HepG2 (cell line): Measurements from ENCODE around the gene CAPRIN1. TPM values are rescaled to one million over a fixed set of nuclear protein-coding genes. Genes with fewer than 3 reads are reported as not detected.

ENCODE experiments used
- ATAC-seq: fragments of 200-7000 bp; cut with Tn5 transposase; 3 replicates; pipeline ENCODE4 v1.9.1; 2020; ENCODE audit warnings: mild to moderate bottlenecking, moderate library complexity
- BruUV-seq: library from RNA; stranded (reverse); fragments of 400-500 nt; replicated peaks from 2 replicates; lab custom pipeline; 2021; lab: Mats Ljungman, UMichigan
- CTCF ChIA-PET: fragments of 300-600 bp; formaldehyde crosslinking; extraction: SDS; loops from one replicate; lab custom pipeline; 2021; ENCODE audit warnings: low total read pairs, inconsistent platforms, low intra/inter-chr PET ratio; lab: Yijun Ruan, JAX
- POLR2A ChIA-PET: fragments of 350-600 bp; sonication (Branson Sonifier 250); formaldehyde crosslinking; loops from one replicate; lab custom pipeline; 2020; ENCODE audit warnings: antibody characterized with exemption, inconsistent platforms; lab: Yijun Ruan, JAX
- DNase-seq: peaks from one replicate; pipeline ENCODE4 v3.0.0-alpha.2; 2015; ENCODE audit warnings: low spot score
- FAIRE-seq: peaks from 3 replicates; lab custom pipeline; 2011; peaks lifted over from hg19 to GRCh38; lab: Jason Lieb, UNC
- H2AFZ ChIP-seq: one replicate; pipeline ENCODE4 v1.6.1; 2011; ENCODE audit warnings: low read length, inconsistent platforms
- H3K27ac ChIP-seq: fragments of 300-600 bp; 3 replicates; pipeline ENCODE4 v1.8.0; 2011; ENCODE audit warnings: mixed run types, mild to moderate bottlenecking, mixed read lengths, low read length, inconsistent platforms; ENCODE audit not compliant: insufficient read depth; ENCODE audit errors: extremely low read length
- H3K27me3 ChIP-seq, 2 experiments: fragments of 200-600 bp in 1 of 2; 2 replicates in 1 of 2; 3 replicates in 1 of 2; pipeline versions ENCODE4 v1.6.0 to v1.8.0; 2011; ENCODE audit warnings: low read length in 2 of 2, mild to moderate bottlenecking in 2 of 2, moderate library complexity in 2 of 2, inconsistent platforms in 1 of 2; ENCODE audit not compliant: insufficient read depth in 2 of 2, control insufficient read depth in 1 of 2
- H3K36me3 ChIP-seq, 2 experiments: fragments of 200-600 bp in 1 of 2; replicated peaks in 1 of 2; 2 replicates in 1 of 2; 3 replicates in 1 of 2; pipeline versions ENCODE4 v1.5.1 to v1.8.0; 2011; ENCODE audit warnings: low read length in 2 of 2, inconsistent platforms in 1 of 2; ENCODE audit not compliant: insufficient read depth in 2 of 2, control insufficient read depth in 1 of 2
- H3K4me1 ChIP-seq: 2 replicates; pipeline ENCODE4 v1.5.1; 2012; ENCODE audit warnings: low read length, inconsistent platforms; ENCODE audit not compliant: insufficient read depth
- H3K4me2 ChIP-seq: 2 replicates; pipeline ENCODE4 v1.6.0; 2011; ENCODE audit warnings: low read depth, low read length, inconsistent platforms
- H3K4me3 ChIP-seq, 3 experiments: fragments of 200-600 bp in 1 of 3; sonication (generic), shearing (Covaris generic) in 1 of 3; replicated peaks in 1 of 3; 2 replicates each; pipeline ENCODE4 v1.5.1; 2011 to 2016; ENCODE audit warnings: low read length in 3 of 3, inconsistent platforms in 2 of 3, low read depth in 2 of 3, mild to moderate bottlenecking in 2 of 3, control low read depth in 1 of 3, mixed read lengths in 1 of 3; ENCODE audit not compliant: insufficient read depth in 1 of 3
- H3K79me2 ChIP-seq: one replicate; pipeline ENCODE4 v1.6.1; 2011; ENCODE audit warnings: low read length, inconsistent platforms; ENCODE audit not compliant: insufficient read depth
- H3K9ac ChIP-seq: 2 replicates; pipeline ENCODE4 v1.6.0; 2011; ENCODE audit warnings: mild to moderate bottlenecking, low read depth, low read length, inconsistent platforms; ENCODE audit not compliant: insufficient read depth
- H3K9me3 ChIP-seq: 2 replicates; pipeline ENCODE4 v1.5.1; 2012; ENCODE audit warnings: mild to moderate bottlenecking, low read length
- H4K20me1 ChIP-seq: 2 replicates; pipeline ENCODE4 v1.6.0; 2011; ENCODE audit warnings: inconsistent platforms, mild to moderate bottlenecking, low read length, moderate library complexity; ENCODE audit not compliant: insufficient read depth
- ADNP ChIP-seq: sonication (generic); formaldehyde crosslinking; IDR thresholded peaks from 2 replicates; pipeline ENCODE4 v1.4.0; 2020; ENCODE audit warnings: missing genetic modification reagents
- CCDC6 ChIP-seq: sonication (generic); formaldehyde crosslinking; IDR thresholded peaks from 2 replicates; pipeline ENCODE4 v1.8.1; 2022; ENCODE audit warnings: mild to moderate bottlenecking, missing genetic modification reagents, moderate library complexity
- FOXA3 ChIP-seq: IDR thresholded peaks from 2 replicates; pipeline ENCODE4 v1.6.1; 2016; ENCODE audit warnings: missing genetic modification reagents, missing compliant biosample characterization
- HNRNPH1 ChIP-seq: fragments of 200-400 bp; formaldehyde crosslinking; optimal IDR thresholded peaks from 2 replicates; pipeline ENCODE3; 2017; ENCODE audit warnings: mild to moderate bottlenecking, low read depth, low read length
- JARID2 ChIP-seq: sonication (generic); formaldehyde crosslinking; IDR thresholded peaks from 2 replicates; pipeline ENCODE4 v1.8.1; 2023; ENCODE audit warnings: missing genetic modification reagents, inconsistent platforms; ENCODE audit not compliant: insufficient replicate concordance
- NFE2L2 ChIP-seq: fragments of 150-350 bp; IDR thresholded peaks from 2 replicates; pipeline ENCODE4 v1.6.1; 2014; ENCODE audit warnings: low read length
- PHF8 ChIP-seq: sonication (generic); formaldehyde crosslinking; IDR thresholded peaks from 2 replicates; pipeline ENCODE4 v1.5.0; 2020; ENCODE audit warnings: missing genetic modification reagents
- RNF2 ChIP-seq: fragments of 450-650 bp; conservative IDR thresholded peaks from 2 replicates; pipeline ENCODE4 v1.6.1; 2016; ENCODE audit warnings: low read depth
- SMARCE1 ChIP-seq: fragments of 450-650 bp; IDR thresholded peaks from 2 replicates; pipeline ENCODE4 v1.6.1; 2017; ENCODE audit warnings: borderline replicate concordance
- SNAI1 ChIP-seq: sonication (generic); formaldehyde crosslinking; IDR thresholded peaks from 2 replicates; pipeline ENCODE4 v1.5.0; 2020; ENCODE audit warnings: mild to moderate bottlenecking, missing genetic modification reagents, borderline replicate concordance
- U2AF2 ChIP-seq: fragments of 200-400 bp; formaldehyde crosslinking; IDR thresholded peaks from 2 replicates; pipeline ENCODE4 v1.6.1; 2017; ENCODE audit warnings: low read depth, mild to moderate bottlenecking, low read length
- ZC3H4 ChIP-seq: sonication (generic); formaldehyde crosslinking; IDR thresholded peaks from 2 replicates; pipeline ENCODE4 v1.4.0; 2020; ENCODE audit warnings: missing genetic modification reagents, borderline replicate concordance
- ZNF121 ChIP-seq: sonication (generic); formaldehyde crosslinking; IDR thresholded peaks from 2 replicates; pipeline ENCODE4 v1.5.0; 2020; ENCODE audit warnings: mild to moderate bottlenecking, missing genetic modification reagents
- ZNF354B ChIP-seq: sonication (generic); formaldehyde crosslinking; IDR thresholded peaks from 2 replicates; pipeline ENCODE4 v1.8.0; 2022; ENCODE audit warnings: mild to moderate bottlenecking, missing genetic modification reagents
- ZNF557 ChIP-seq: sonication (generic); formaldehyde crosslinking; IDR thresholded peaks from 2 replicates; pipeline ENCODE4 v1.4.0; 2020; ENCODE audit warnings: missing genetic modification reagents
- ZNF605 ChIP-seq: sonication (generic); formaldehyde crosslinking; IDR thresholded peaks from 2 replicates; pipeline ENCODE4 v1.8.0; 2022; ENCODE audit warnings: mild to moderate bottlenecking, missing genetic modification reagents
- ZNF773 ChIP-seq: sonication (generic); formaldehyde crosslinking; IDR thresholded peaks from 2 replicates; pipeline ENCODE4 v1.4.0; 2020; ENCODE audit warnings: missing genetic modification reagents, borderline replicate concordance
- WGBS: methylation state at CpG from one replicate; pipeline ENCODE4 v1.1.6; 2017; ENCODE audit warnings: low lambda C conversion rate; 5-methylcytosine and 5-hydroxymethylcytosine counted together
- in situ Hi-C: cut with HindIII; loops from 2 replicates; pipeline ENCODE4 v1.10.0; 2017; ENCODE audit warnings: low pct_unique_long_range_greater_than_20kb; ENCODE audit not compliant: extremely low pct_ligation_motif_present
- intact Hi-C: fragments of 100-400 bp; cut with micrococcal nuclease; formaldehyde crosslinking; loops from one replicate; pipeline ENCODE4 v1.10.0; 2022; ENCODE audit not compliant: unreplicated experiment
- polyA plus RNA-seq, 8 experiments: library from polyadenylated mRNA; depleted of rRNA in 3 of 8; stranded (reverse) in 7 of 8; unstranded in 1 of 8; fragments of >200 nt; fragmentation: Illumina TruSeq in 4 of 8; extraction: Trizol in 4 of 8; gene quantifications; 2 replicates each; pipeline versions ENCODE4 v1.2.1 to v1.2.3, GENCODE V29; 2011 to 2016; ENCODE audit warnings: low read depth in 4 of 8, missing spikeins in 1 of 8, mixed read lengths in 1 of 8; ENCODE audit not compliant: insufficient read depth in 1 of 8
- total RNA-seq, 5 experiments: library from RNA; depleted of rRNA; stranded (reverse); fragments of >200 nt; fragmentation: Illumina TruSeq; extraction: Trizol; gene quantifications; 2 replicates each; pipeline ENCODE4 v1.2.3, GENCODE V29; 2016; ENCODE audit warnings: low read depth in 1 of 5
- TF ChIP-seq, protein P1 (sequence below): sonication (generic); formaldehyde crosslinking; IDR thresholded peaks from 2 replicates; pipeline ENCODE4 v1.5.0; 2020; ENCODE audit warnings: missing genetic modification reagents
- TF ChIP-seq, protein P2 (sequence below): sonication (generic); formaldehyde crosslinking; IDR thresholded peaks from 2 replicates; pipeline ENCODE4 v1.5.0; 2020; ENCODE audit warnings: mild to moderate bottlenecking, missing genetic modification reagents

CAPRIN1 gene
- total and polyA plus RNA-seq, 2 of the 13 experiments (the other 11 are each of a cell fraction or from before 2014, with no cell fraction given) = 114 to 162 TPM

DNA sequence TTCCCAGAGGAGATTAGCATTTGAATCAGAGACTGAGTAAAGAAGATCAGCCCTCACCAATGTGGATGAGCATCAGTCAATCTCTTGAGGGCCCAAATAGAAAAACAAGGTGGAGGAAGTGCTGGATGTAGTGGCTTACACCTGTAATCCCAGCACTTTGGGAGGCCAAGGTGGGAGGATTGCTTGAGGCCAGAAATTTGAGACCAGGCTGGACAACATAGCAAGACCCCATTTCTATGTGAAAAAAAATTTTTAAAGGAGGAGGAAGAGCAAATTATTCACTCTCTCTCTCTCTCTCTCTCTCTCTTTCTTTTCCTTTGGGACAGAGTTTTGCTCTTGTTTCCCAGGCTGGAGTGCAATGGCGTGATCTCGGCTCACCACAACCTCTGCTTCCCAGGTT is 18.1 kb upstream of the CAPRIN1 start:
- TF ChIP-seq RNF2 = no peak
- TF ChIP-seq CCDC6 (CRISPR knock-in tag) = no peak
- no peak for TF ChIP-seq ZNF557 (CRISPR knock-in tag)
- TF ChIP-seq FOXA3 (CRISPR knock-in tag) = no peak
- 0 out of 2 replicates have a peak, but pooled peaks have one; percentile 29 for TF ChIP-seq ZNF121 (CRISPR knock-in tag)
- no peak for TF ChIP-seq JARID2 (CRISPR knock-in tag)
- CTCF ChIA-PET = no interaction called here

DNA sequence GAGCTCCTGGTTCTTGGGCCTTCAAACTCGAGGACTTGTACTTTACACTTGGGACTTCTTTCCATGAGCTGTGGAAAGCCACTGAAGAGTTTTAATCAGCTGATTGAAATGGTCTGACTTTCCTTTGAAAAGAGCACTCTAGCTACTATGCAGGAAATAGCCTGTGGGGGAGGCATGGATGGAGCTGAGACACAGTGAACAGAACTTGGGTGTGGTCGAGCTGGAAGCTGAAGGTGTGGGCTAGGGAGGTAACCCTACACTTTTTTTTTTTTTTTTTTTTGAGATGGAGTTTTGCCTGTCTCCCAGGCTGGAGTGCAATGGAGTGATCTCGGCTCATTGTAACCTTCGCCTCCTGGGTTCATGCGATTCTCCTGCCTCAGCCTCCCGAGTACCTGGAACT is 17.5 kb upstream of the CAPRIN1 start:
- ChIA-PET CTCF (no interaction called here), POLR2A (no interaction called here)
- ATAC-seq (no peak), DNase-seq (no peak), FAIRE-seq (no peak)
- intact Hi-C loops (no loop called here), in situ Hi-C loops (no loop called here)
- no TSS peak for BruUV-seq
- Histone ChIP-seq H4K20me1 (no peaks in the 10 kb centered on the region), H3K9me3 (no peaks in the 10 kb centered on the region), H3K4me2 (no peak overlapping the region), H3K4me3 (no peak overlapping the region), H3K27me3 (no peaks in the 10 kb centered on the region), H3K27ac (no peak overlapping the region), H3K36me3 (no peaks in the 10 kb centered on the region), H3K4me1 (peaks cover 7% of the 10 kb centered on the region), H3K9ac (no peak overlapping the region), H2AFZ (no peak overlapping the region), H3K79me2 (no peaks in the 10 kb centered on the region)
- 53% methylated on average over 6 of the region's 6 CpGs for WGBS
- no peak for TF ChIP-seq SNAI1 (CRISPR knock-in tag)
- no peak for TF ChIP-seq HNRNPH1
- TF ChIP-seq ZNF354B (CRISPR knock-in tag) = no peak
- no peak for TF ChIP-seq NFE2L2
- TF ChIP-seq U2AF2 = no peak
- no peak for TF ChIP-seq SMARCE1
- no peak for TF ChIP-seq ZNF773
- TF ChIP-seq ZNF605 (CRISPR knock-in tag) = no peak
- no peak for TF ChIP-seq ADNP
- no peak for TF ChIP-seq ZC3H4 (CRISPR knock-in tag)
- TF ChIP-seq, protein P1, sequence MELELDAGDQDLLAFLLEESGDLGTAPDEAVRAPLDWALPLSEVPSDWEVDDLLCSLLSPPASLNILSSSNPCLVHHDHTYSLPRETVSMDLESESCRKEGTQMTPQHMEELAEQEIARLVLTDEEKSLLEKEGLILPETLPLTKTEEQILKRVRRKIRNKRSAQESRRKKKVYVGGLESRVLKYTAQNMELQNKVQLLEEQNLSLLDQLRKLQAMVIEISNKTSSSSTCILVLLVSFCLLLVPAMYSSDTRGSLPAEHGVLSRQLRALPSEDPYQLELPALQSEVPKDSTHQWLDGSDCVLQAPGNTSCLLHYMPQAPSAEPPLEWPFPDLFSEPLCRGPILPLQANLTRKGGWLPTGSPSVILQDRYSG (CRISPR knock-in tag) = no peak
- TF ChIP-seq, protein P2, sequence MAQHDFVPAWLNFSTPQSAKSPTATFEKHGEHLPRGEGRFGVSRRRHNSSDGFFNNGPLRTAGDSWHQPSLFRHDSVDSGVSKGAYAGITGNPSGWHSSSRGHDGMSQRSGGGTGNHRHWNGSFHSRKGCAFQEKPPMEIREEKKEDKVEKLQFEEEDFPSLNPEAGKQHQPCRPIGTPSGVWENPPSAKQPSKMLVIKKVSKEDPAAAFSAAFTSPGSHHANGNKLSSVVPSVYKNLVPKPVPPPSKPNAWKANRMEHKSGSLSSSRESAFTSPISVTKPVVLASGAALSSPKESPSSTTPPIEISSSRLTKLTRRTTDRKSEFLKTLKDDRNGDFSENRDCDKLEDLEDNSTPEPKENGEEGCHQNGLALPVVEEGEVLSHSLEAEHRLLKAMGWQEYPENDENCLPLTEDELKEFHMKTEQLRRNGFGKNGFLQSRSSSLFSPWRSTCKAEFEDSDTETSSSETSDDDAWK (CRISPR knock-in tag) = no peak
- TF ChIP-seq PHF8 (CRISPR knock-in tag) = no peak

More for the DNA sequence above, 18.1 kb upstream of the CAPRIN1 start:
- POLR2A ChIA-PET = no interaction called here
- H3K79me2 ChIP-seq = no peaks in the 10 kb centered on the region
- WGBS = 89% methylated on average over 2 of the region's 2 CpGs
- intact Hi-C loops = no loop called here
- FAIRE-seq (no peak), ATAC-seq (no peak), DNase-seq (no peak)
- H3K36me3 ChIP-seq = no peaks in the 10 kb centered on the region
- H3K9me3 ChIP-seq = no peaks in the 10 kb centered on the region
- no peaks in the 10 kb centered on the region for H3K27me3 ChIP-seq
- no peaks in the 10 kb centered on the region for H4K20me1 ChIP-seq
- H3K27ac ChIP-seq = no peak overlapping the region
- peaks cover 13% of the 10 kb centered on the region for H3K4me1 ChIP-seq
- BruUV-seq = no TSS peak
- in situ Hi-C loops = no loop called here
- H3K9ac ChIP-seq = no peak overlapping the region
- H3K4me2 ChIP-seq = no peak overlapping the region
- no peak overlapping the region for H3K4me3 ChIP-seq
- H2AFZ ChIP-seq = no peak overlapping the region
